ENCODE data around the gene DARS1. TPM values are rescaled to one million over a fixed set of nuclear protein-coding genes. Genes with fewer than 3 reads are reported as not detected.

Gene DARS1
- total and polyA plus RNA-seq, 2 of the 13 experiments (the other 11 are each of a cell fraction or from before 2014, with no cell fraction given) = 149 to 230 TPM

DNA sequence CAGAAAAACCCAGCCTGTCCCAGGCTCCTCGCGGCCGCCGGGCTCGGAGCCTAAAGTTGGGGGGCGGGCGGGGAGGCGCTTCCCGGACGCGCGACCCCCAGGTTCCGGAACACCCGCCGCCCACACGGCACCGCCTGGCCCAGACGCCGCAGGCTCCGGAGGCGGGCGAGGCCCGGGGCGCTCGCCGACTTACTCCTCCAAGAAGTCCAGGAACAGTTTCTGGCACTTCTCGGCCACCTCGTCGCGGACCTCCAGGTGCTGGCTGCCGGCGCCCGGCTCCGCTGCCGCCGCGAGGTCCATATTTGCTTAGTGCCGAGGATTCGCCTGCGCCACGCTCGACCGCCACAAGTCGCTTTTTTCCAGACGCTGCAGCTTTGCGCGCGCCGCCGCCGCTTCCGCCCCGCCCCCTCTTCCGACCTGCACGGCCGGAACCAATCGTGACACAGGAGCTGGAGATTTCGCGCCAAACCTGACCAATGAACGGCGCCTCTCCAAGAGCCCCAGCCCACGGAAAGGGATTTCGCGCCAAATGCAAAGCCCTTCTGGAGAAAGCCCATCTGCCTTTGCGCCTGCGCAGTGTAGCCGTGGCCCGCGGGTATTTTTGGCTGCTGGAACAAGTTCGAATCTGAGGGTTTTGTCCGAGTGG, 109.2 kb downstream of the DARS1 start, which contains the start of gene MCM6 (continued):
- TF ChIP-seq POGZ (CRISPR knock-in tag; IDR thresholded peaks at IDR 0.05) (0 out of 2 replicates have a peak, but pooled peaks have one; percentile 57), PAXIP1 (CRISPR knock-in tag; conservative IDR thresholded peaks at IDR 0.05) (no peak), WIZ (CRISPR knock-in tag; IDR thresholded peaks at IDR 0.05) (no peak), ZNF782 (CRISPR knock-in tag; IDR thresholded peaks at IDR 0.05; ENCODE audit: borderline replicate concordance) (0 out of 2 replicates have a peak, but pooled peaks have one; percentile 21), SNAI1 (CRISPR knock-in tag; IDR thresholded peaks at IDR 0.05; ENCODE audit: borderline replicate concordance) (no peak), BORCS8-MEF2B (CRISPR knock-in tag; IDR thresholded peaks at IDR 0.05) (peak; percentile 90), RFXANK (CRISPR knock-in tag; IDR thresholded peaks at IDR 0.05) (no peak)
- TF ChIP-seq, protein P1, sequence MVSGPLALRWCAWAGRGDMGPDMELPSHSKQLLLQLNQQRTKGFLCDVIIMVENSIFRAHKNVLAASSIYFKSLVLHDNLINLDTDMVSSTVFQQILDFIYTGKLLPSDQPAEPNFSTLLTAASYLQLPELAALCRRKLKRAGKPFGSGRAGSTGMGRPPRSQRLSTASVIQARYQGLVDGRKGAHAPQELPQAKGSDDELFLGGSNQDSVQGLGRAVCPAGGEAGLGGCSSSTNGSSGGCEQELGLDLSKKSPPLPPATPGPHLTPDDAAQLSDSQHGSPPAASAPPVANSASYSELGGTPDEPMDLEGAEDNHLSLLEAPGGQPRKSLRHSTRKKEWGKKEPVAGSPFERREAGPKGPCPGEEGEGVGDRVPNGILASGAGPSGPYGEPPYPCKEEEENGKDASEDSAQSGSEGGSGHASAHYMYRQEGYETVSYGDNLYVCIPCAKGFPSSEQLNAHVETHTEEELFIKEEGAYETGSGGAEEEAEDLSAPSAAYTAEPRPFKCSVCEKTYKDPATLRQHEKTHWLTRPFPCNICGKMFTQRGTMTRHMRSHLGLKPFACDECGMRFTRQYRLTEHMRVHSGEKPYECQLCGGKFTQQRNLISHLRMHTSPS (CRISPR knock-in tag; IDR thresholded peaks at IDR 0.05; ENCODE audit: low read depth) = no peak
